Stomach (tissue), 4 donors: ENCODE data around the gene WDR45B.

Experiments used
- CTCF ChIP-seq, 7 experiments: fragments of 450-650 bp in 4 of 7; fragments of 200-600 bp in 3 of 7; sonication (generic) in 3 of 7; IDR thresholded peaks; one replicate each; pipeline ENCODE4 v1.5.1; 2016 to 2019; ENCODE audit warnings: antibody characterized with exemption in 7 of 7, control low read depth in 2 of 7, mild to moderate bottlenecking in 1 of 7
- POLR2A ChIP-seq, 4 donors: fragments of 450-650 bp; IDR thresholded peaks; one replicate each; pipeline ENCODE4 v1.6.1; 2016; ENCODE audit warnings: antibody characterized with exemption in 4 of 4, control low read depth in 2 of 4, mild to moderate bottlenecking in 1 of 4, moderate library complexity in 1 of 4

- peak in 2 of 4 donors; percentile 90 to 94 for TF ChIP-seq POLR2A (IDR thresholded peaks at IDR 0.05)
- TF ChIP-seq CTCF (IDR thresholded peaks at IDR 0.05): no peak
Observed at GRCh38 chr17:82648165-82648668, at the start of gene WDR45B.
